GM18870 (cell line): ENCODE results near the gene ESPNL.

ENCODE experiments used
- ATAC-seq: cut with Tn5 transposase; IDR thresholded peaks from one replicate; pipeline ENCODE4 v1.9.1; 2021; ENCODE audit warnings: moderate library complexity; ENCODE audit not compliant: unreplicated experiment

Gene ESPNL

DNA sequence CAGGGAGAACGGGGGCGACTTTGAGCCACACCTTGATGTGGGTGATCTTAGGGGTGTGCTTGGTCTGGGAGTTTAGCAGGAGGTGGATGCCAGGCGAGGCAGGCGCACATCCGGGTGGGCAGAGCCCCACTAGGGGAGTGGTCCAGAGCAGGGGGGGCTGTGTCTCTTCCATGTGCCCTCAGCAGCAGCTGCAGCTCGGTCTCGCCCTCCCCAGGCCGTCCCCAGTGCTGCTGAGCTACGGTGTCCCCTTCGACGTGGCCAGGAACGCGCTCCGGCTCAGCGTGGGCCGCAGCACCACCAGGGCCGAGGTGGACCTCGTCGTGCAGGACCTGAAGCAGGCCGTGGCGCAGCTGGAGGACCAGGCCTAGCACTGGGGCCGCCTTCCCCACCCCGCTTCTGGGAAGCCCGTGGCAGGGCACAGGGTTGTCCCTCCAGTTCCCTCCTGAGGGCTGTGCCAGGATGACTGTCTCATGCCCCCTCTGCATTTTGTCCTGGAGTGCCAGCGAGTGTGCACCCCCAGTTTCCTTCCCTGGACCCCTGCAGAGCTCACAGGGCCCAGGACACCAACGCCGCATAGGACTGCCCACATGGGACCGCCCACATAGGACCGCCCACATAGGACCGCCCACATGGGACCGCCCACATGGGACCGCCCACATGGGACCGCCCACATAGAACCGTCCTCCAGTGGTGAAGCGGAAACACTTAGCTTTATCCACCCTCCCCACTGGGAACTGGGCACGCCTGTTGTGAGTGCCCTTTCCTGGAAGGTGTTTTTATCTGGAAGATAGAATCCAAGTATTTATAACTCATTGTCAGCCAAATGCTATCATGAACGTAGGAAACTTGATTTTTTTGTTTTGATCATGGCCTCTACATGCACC is 1.9 kb upstream of the ESPNL start:
- no peak for ATAC-seq

DNA sequence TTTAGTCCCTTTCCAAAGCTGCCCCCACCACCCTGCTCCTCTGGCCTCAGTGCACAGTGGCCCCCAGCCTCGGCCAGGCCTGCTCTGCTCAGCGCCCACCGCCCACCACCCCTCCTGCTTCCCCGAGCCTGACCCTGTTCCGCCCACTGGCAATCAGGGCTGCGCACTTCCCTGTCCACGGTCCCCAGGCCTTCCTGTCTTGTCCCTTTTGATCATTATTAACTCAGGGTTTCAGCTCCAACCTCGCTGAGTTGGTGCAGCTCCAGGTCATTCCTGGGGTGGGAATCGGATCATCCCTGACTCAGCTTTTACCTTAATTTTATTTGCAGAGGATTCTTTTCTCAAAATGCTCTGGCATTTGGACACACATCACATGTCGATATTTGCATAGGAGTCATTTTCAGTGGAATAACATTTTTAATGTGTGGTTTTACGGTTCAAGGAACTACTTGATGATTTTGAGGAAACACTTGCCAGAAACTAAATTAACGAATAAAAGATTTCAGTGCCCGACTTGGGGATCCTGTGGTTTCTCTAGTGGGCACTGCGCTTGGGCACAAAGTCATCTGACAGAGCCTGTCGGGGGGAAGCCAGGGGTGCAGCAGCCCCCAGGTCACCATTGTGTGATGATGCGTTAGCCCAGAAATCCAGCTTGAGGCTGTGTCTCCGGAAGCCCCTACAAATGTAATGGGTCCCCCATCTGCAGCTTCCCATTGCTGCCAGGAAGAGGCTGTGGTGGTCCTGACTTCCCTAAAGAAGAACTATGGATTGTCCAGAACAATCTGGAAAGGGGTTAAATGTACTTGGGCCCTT is 1.0 kb upstream of the ESPNL start:
- ATAC-seq = no peak

DNA sequence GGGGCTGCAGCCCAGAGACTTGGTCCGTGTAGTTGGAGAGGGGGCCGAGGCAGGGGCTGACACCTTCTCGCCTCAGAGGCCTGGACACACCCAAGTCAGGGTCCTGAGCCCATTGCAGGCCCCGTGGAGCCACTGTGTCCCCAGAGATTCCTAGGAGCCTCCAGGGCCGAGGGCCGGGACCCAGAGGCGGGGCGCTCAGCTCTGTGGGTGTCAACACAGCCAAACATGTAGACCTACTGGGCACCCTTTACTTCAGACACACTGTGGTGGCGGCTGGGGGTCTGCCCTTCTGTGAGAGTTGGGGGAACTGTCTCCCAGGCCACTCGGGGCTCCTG is 459 bp upstream of the ESPNL start:
- ATAC-seq = no peak

DNA sequence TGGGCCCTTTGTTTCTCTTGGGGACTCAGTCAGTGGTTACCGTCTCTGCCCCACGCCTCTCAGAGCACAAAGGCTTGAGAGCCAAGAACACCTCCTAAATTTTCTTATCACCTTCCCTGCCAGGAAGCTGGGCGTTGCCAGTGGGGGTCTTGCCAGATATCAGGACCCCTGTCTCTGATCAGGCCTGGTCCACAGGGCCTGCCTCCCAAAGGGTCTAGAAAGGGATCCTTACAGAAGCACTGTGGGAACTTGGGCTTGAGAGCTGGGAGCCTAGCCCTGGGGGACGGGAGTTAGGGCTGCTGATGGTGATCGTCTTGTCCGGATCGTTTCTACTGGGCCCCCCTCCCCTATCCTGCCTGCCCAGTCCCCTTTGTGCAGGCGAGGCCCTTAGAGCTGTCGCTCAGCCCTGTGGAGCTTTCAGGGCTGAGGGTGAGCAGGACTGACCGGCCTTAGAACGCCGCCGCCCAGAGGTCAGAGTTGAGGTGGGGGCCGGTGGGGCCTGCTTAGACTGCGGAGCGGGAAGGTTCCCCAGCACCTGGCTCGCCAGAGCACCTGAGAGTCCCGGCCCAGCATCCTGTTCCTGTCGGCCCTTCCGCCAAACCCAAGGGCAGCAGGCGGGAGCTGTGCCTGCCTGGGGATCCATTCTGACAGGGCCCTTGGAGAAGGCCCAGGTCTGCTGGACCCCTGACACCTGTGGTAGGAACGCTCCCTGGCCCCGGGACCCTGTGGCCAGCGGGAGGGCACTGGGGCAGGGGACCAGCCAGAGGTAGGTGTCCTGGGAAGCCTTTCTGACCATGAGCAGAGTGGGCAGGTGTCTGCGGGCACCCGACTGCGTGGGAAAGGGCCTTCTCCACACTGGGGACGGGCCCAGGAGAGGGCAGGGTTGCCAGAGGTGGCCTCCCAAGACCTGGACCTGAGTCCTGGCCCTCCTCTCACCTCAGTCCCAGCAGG is 956 bp downstream of the ESPNL start:
- ATAC-seq = no peak

- no peak for ATAC-seq
Measured at GRCh38 chr2:238101891-238102841, 2.0 kb downstream of the ESPNL start.

DNA sequence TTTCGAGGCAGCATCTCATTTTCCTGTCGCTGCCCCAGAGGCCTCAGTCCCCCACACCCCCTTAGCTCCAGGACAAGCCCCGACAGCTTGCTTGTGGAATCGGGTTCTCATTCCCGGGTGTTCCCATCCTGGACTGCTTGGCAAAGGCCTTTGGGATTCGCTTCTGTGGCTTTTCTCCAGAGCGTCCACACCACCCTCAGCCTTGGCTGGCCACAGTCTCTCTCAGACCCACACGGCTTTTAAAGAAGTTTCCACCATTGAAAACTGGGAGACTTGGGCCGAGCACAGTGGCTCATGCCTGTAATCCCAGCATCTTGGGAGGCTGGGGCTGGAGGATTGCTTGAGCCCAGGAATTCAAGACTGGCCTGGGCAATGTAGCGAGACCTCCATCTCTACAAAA is 2.7 kb downstream of the ESPNL start:
- no peak for ATAC-seq

GRCh38 chr2:238103465-238104225 is 3.5 kb downstream of the ESPNL start:
- no peak for ATAC-seq

DNA sequence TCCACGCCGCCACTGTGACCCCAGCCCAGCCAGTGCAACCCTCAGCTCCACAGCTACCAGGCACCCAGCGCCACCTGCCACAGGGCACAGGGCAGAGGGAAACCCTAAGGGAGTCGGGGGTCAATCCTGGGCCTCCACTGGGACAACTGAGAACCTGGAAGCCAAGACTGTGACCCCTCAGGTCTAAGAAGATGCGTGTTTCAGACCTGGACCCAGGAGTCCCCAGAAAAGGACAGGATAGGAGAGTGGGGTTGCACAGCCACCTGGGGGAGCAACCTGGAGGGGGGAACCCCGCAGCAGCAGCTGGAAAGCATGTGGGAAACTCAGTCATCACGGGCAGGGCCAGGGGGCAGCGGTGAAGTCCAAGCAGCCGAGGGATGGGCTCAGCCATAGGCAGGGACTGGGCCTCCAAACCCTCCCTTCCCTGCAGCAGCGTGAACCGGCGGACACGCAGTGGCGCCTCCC is 4.1 kb downstream of the ESPNL start:
- no peak for ATAC-seq

GRCh38 chr2:238104691-238105371 is 4.7 kb downstream of the ESPNL start:
- no peak for ATAC-seq

- ATAC-seq = no peak
Measured at GRCh38 chr2:238105506-238106338, 5.6 kb downstream of the ESPNL start.

DNA sequence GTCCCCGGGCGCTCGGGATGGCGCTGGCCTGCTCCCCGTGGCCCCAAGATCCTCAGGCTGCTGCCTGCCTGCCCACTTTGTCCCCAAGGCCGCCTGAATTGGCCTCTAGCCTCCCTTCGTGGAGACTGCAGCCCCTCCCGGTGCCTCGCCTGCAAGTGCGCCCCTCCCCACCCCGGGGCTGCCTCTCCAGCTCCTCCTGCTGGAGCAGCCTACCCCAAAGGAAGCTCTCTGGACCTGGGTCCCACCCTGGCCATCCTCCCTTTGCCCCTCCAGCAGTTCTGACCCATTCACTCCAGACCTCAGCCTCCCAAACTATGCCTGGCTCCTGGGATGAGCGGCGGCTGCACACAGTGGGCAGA is 6.2 kb downstream of the ESPNL start:
- ATAC-seq = no peak

GRCh38 chr2:238106698-238107524 is 6.8 kb downstream of the ESPNL start:
- no peak for ATAC-seq

GRCh38 chr2:238107525-238108422 is 7.6 kb downstream of the ESPNL start:
- peak; percentile 43 for ATAC-seq

- ATAC-seq = peak; percentile 66
Measured at GRCh38 chr2:238108423-238109183, 8.5 kb downstream of the ESPNL start.

DNA sequence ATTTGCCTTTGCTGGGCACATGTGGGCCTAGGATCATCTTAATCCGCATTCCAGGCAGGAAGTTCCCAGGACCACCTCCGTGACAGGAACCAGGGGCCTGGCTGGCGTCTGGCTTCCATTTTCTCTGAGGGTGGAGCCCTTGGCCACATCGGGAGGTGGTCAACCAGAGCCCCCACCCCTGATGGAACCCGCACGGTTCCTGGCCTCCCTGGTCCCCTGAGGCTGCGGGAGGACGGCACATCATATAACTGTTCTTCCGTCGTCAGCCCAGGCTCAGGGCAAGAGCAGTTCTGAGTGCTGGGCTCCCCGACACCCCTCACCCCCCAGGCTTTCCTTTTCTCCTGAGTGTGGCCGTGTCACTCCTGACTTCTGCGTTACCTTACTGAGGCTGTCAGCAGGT is 13.5 kb downstream of the ESPNL start:
- no peak for ATAC-seq
